ENCODE results near the gene HPCAL1.

- TF ChIP-seq POLR2AphosphoS5 (IDR thresholded peaks at IDR 0.05; ENCODE audit: low read depth, low read length) (no peak), POLR2A (IDR thresholded peaks at IDR 0.05; ENCODE audit: low read depth, low read length) (no peak), TAF1 (IDR thresholded peaks at IDR 0.05; ENCODE audit: low read depth, low read length) (no peak), SPI1 (IDR thresholded peaks at IDR 0.05; ENCODE audit: low read depth, low read length) (no peak)
Observed at GRCh38 chr2:10434886-10435819, 132.4 kb downstream of the HPCAL1 start.

All from GM12891 (cell line).